Testis (tissue), 2 donors: ENCODE results near the gene NDE1.

Experiments
- CTCF ChIP-seq, 3 experiments: fragments of 450-650 bp in 2 of 3; fragments of 200-600 bp in 1 of 3; sonication (generic) in 1 of 3; IDR thresholded peaks; one replicate each; pipeline ENCODE4 v1.5.1; 2016 to 2019; ENCODE audit warnings: antibody characterized with exemption in 3 of 3, mild to moderate bottlenecking in 2 of 3, moderate library complexity in 1 of 3
- POLR2A ChIP-seq: fragments of 450-650 bp; IDR thresholded peaks from one replicate; pipeline ENCODE4 v1.6.1; 2017; ENCODE audit warnings: antibody characterized with exemption, mild to moderate bottlenecking, moderate library complexity

GRCh38 chr16:15635926-15636325 is 14.1 kb upstream of the NDE1 start:
- TF ChIP-seq CTCF (IDR thresholded peaks at IDR 0.05): no peak
- no peak for TF ChIP-seq POLR2A
